K562 (cell line): ENCODE measurements around the gene FABP3. TPM values are rescaled to one million over a fixed set of nuclear protein-coding genes. Genes with fewer than 3 reads are reported as not detected.

ENCODE experiments used
- BCOR ChIP-seq: fragments of 450-650 bp; IDR thresholded peaks from 2 replicates; pipeline ENCODE4 v1.6.1; 2016
- BRF1 ChIP-seq: IDR thresholded peaks from 3 replicates; pipeline ENCODE4 v1.6.1; 2011; ENCODE audit warnings: borderline replicate concordance, mild to moderate bottlenecking; ENCODE audit not compliant: insufficient read length; ENCODE audit errors: extremely low read depth
- E2F6 ChIP-seq, 2 experiments: IDR thresholded peaks; 2 replicates each; pipeline ENCODE4 v1.6.1; 2011; ENCODE audit warnings: borderline replicate concordance in 1 of 2, control low read depth in 1 of 2, low read depth in 1 of 2, low read length in 1 of 2, mild to moderate bottlenecking in 1 of 2, mixed read lengths in 1 of 2, moderate library complexity in 1 of 2; ENCODE audit not compliant: insufficient read depth in 1 of 2, insufficient read length in 1 of 2, poor library complexity in 1 of 2, severe bottlenecking in 1 of 2; ENCODE audit errors: extremely low read depth in 1 of 2
- GATAD2B ChIP-seq: fragments of 450-650 bp; IDR thresholded peaks from 2 replicates; pipeline ENCODE4 v1.6.1; 2017; ENCODE audit warnings: mild to moderate bottlenecking, borderline replicate concordance
- GTF3C2 ChIP-seq: IDR thresholded peaks from 3 replicates; pipeline ENCODE4 v1.6.1; 2011; ENCODE audit warnings: borderline replicate concordance, mild to moderate bottlenecking, moderate library complexity; ENCODE audit not compliant: insufficient read length; ENCODE audit errors: extremely low read depth
- HLTF ChIP-seq: fragments of 450-650 bp; IDR thresholded peaks from 2 replicates; pipeline ENCODE4 v1.6.1; 2016
- HNRNPL ChIP-seq: fragments of 200-400 bp; formaldehyde crosslinking; IDR thresholded peaks from 2 replicates; pipeline ENCODE4 v1.6.1; 2017; ENCODE audit warnings: low read depth, mild to moderate bottlenecking, low read length
- MYBL2 ChIP-seq, 2 experiments: fragments of 450-650 bp in 1 of 2; sonication (generic) in 1 of 2; formaldehyde crosslinking in 1 of 2; IDR thresholded peaks; 2 replicates each; pipeline versions ENCODE4 v1.6.1 to v1.8.1; 2017 to 2022; ENCODE audit warnings: borderline replicate concordance in 1 of 2, inconsistent platforms in 1 of 2, low read depth in 1 of 2, mild to moderate bottlenecking in 1 of 2, missing genetic modification reagents in 1 of 2, moderate library complexity in 1 of 2
- MYC ChIP-seq, 2 experiments: fragments of 250-450 bp in 1 of 2; sonication (Bioruptor Pico) in 1 of 2; IDR thresholded peaks; 2 replicates each; pipeline versions ENCODE4 v1.5.1 to v1.6.1; 2012 to 2021; ENCODE audit warnings: low read depth in 2 of 2, borderline replicate concordance in 1 of 2, improper control_type of control experiment in 1 of 2, low read length in 1 of 2, mild to moderate bottlenecking in 1 of 2, moderate library complexity in 1 of 2
- NEUROD1 ChIP-seq: fragments of 150-350 bp; IDR thresholded peaks from 2 replicates; pipeline ENCODE4 v1.6.1; 2014; ENCODE audit warnings: borderline replicate concordance, low read length, low read depth; ENCODE audit not compliant: partially characterized antibody
- NR3C1 ChIP-seq: sonication (generic); formaldehyde crosslinking; IDR thresholded peaks from 2 replicates; pipeline ENCODE4 v1.8.1; 2022; ENCODE audit warnings: missing genetic modification reagents
- PRDM10 ChIP-seq: fragments of 450-650 bp; IDR thresholded peaks from 2 replicates; pipeline ENCODE4 v1.6.1; 2018; ENCODE audit not compliant: partially characterized antibody
- SIN3A ChIP-seq, 2 experiments: fragments of 150-350 bp in 1 of 2; IDR thresholded peaks; 2 replicates each; pipeline ENCODE4 v1.6.1; 2011 to 2016; ENCODE audit warnings: borderline replicate concordance in 2 of 2, low read depth in 2 of 2, low read length in 2 of 2, mild to moderate bottlenecking in 2 of 2, moderate library complexity in 2 of 2; ENCODE audit not compliant: control insufficient read depth in 1 of 2
- TAF1 ChIP-seq: IDR thresholded peaks from 2 replicates; pipeline ENCODE4 v1.6.1; 2011; ENCODE audit warnings: mild to moderate bottlenecking, low read length, moderate library complexity; ENCODE audit not compliant: insufficient read depth, control insufficient read depth, severe bottlenecking; ENCODE audit errors: extremely low read depth
- ZKSCAN3 ChIP-seq: fragments of 250-450 bp; sonication (Bioruptor Pico); IDR thresholded peaks from 2 replicates; pipeline ENCODE4 v1.4.0; 2020
- ZNF146 ChIP-seq: IDR thresholded peaks from one replicate; pipeline ENCODE4 v1.6.1; 2018; ENCODE audit warnings: missing compliant biosample characterization; ENCODE audit not compliant: unreplicated experiment
- polyA plus RNA-seq, 8 experiments: library from polyadenylated mRNA; depleted of rRNA in 4 of 8; stranded (reverse) in 5 of 8; unstranded in 3 of 8; fragments of >200 nt; fragmentation: Nextera tagmentation in 2 of 8; fragmentation: Illumina TruSeq in 1 of 8; extraction: Ambion mirVana in 2 of 8; extraction: Trizol in 1 of 8; gene quantifications; 2 replicates each; pipeline versions ENCODE4 v1.2.1 to v1.2.3, GENCODE V29; 2011 to 2014; ENCODE audit warnings: inconsistent platforms in 1 of 8, missing spikeins in 1 of 8
- total RNA-seq, 7 experiments: library from RNA; depleted of rRNA in 6 of 7; stranded (reverse); fragments of >200 nt in 6 of 7; fragmentation: Illumina TruSeq in 2 of 7; extraction: Trizol in 2 of 7; gene quantifications; 2 replicates each; pipeline versions ENCODE4 v1.2.1 to v1.2.3, GENCODE V29; 2011 to 2021; ENCODE audit warnings: low replicate concordance in 1 of 7
- TF ChIP-seq, protein P1 (sequence below): fragments of 450-650 bp; formaldehyde crosslinking; IDR thresholded peaks from 2 replicates; pipeline ENCODE4 v1.4.0; 2022; ENCODE audit warnings: mild to moderate bottlenecking, moderate library complexity

Gene FABP3
- total and polyA plus RNA-seq, 9 of the 15 experiments (the other 6 are each of a cell fraction or from before 2014, with no cell fraction given): 0.22 TPM; not detected in 8

GRCh38 chr1:31394584-31395193 lies 21.8 kb upstream of the FABP3 start (continued):
- TF ChIP-seq GTF3C2 (no peak), GATAD2B (no peak), HLTF (no peak), MYC (IDR thresholded peaks at IDR 0.05; ENCODE audit: low read depth, low read length) (0 out of 2 replicates have a peak, but pooled peaks have one; percentile 35), MYC (CRISPR knock-in tag; IDR thresholded peaks at IDR 0.05; ENCODE audit: borderline replicate concordance, low read depth) (no peak), BRF1 (no peak), SIN3A (IDR thresholded peaks at IDR 0.05; ENCODE audit: borderline replicate concordance in 2 of 2, control insufficient read depth in 1 of 2, low read depth in 2 of 2, low read length in 2 of 2) (no peak), ZNF146 (no peak), MYBL2 (IDR thresholded peaks at IDR 0.05; ENCODE audit: low read depth) (no peak), MYBL2 (CRISPR knock-in tag; IDR thresholded peaks at IDR 0.05; ENCODE audit: borderline replicate concordance) (no peak), NEUROD1 (no peak), BCOR (no peak), HNRNPL (no peak), TAF1 (no peak), PRDM10 (peak; percentile 34), ZKSCAN3 (CRISPR knock-in tag) (no peak), NR3C1 (CRISPR knock-in tag) (no peak), E2F6 (IDR thresholded peaks at IDR 0.05; ENCODE audit: borderline replicate concordance in 1 of 2, extremely low read depth in 1 of 2, insufficient read depth in 1 of 2, insufficient read length in 1 of 2, low read depth in 1 of 2, low read length in 1 of 2, poor library complexity in 1 of 2, severe bottlenecking in 1 of 2) (peak in 1 of 2 experiments; percentile 45)
- TF ChIP-seq, protein P1, sequence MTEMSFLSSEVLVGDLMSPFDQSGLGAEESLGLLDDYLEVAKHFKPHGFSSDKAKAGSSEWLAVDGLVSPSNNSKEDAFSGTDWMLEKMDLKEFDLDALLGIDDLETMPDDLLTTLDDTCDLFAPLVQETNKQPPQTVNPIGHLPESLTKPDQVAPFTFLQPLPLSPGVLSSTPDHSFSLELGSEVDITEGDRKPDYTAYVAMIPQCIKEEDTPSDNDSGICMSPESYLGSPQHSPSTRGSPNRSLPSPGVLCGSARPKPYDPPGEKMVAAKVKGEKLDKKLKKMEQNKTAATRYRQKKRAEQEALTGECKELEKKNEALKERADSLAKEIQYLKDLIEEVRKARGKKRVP: no peak
